GM15510 (cell line): ENCODE results near the gene GRIA2.

ENCODE experiments used
- POLR2A ChIP-seq: IDR thresholded peaks from 3 replicates; pipeline ENCODE4 v1.6.1; 2011; ENCODE audit warnings: borderline replicate concordance; ENCODE audit not compliant: insufficient read length; ENCODE audit errors: extremely low read depth

GRIA2 gene

GRCh38 chr4:157220371-157220881 lies at the start of gene GRIA2:
TSS of gene GRIA2 (plus strand) at chr4:157220728. CDS start at chr4:157221043, 315 bp downstream.
- no peak for TF ChIP-seq POLR2A

GRCh38 chr4:157172011-157172410 lies 48.5 kb upstream of the GRIA2 start:
- no peak for TF ChIP-seq POLR2A

- no peak for TF ChIP-seq POLR2A
These were observed 36.2 kb upstream of the GRIA2 start for GRCh38 chr4:157184300-157184699.

- no peak for TF ChIP-seq POLR2A
These were observed 35.2 kb upstream of the GRIA2 start for GRCh38 chr4:157185363-157185762.

- TF ChIP-seq POLR2A: no peak
These were observed 25.2 kb upstream of the GRIA2 start for GRCh38 chr4:157195374-157195773.

GRCh38 chr4:157196046-157196445 lies 24.5 kb upstream of the GRIA2 start:
- TF ChIP-seq POLR2A: no peak

- no peak for TF ChIP-seq POLR2A
These were observed 15.8 kb upstream of the GRIA2 start for GRCh38 chr4:157204634-157205244.

- no peak for TF ChIP-seq POLR2A
These were observed 2.8 kb upstream of the GRIA2 start for GRCh38 chr4:157217708-157218107.

- no peak for TF ChIP-seq POLR2A
These were observed 687 bp upstream of the GRIA2 start for GRCh38 chr4:157219711-157220370.

- TF ChIP-seq POLR2A: no peak
These were observed 932 bp downstream of the GRIA2 start for GRCh38 chr4:157221426-157221894.

GRCh38 chr4:157221895-157222770 lies 1.6 kb downstream of the GRIA2 start:
- TF ChIP-seq POLR2A: no peak

- TF ChIP-seq POLR2A: no peak
These were observed 2.2 kb downstream of the GRIA2 start for GRCh38 chr4:157222771-157223160.

- TF ChIP-seq POLR2A: no peak
These were observed 2.9 kb downstream of the GRIA2 start for GRCh38 chr4:157223456-157223855.

GRCh38 chr4:157225096-157225495 lies 4.6 kb downstream of the GRIA2 start:
- no peak for TF ChIP-seq POLR2A

- TF ChIP-seq POLR2A: no peak
These were observed 5.5 kb downstream of the GRIA2 start for GRCh38 chr4:157226035-157226434.

GRCh38 chr4:157226601-157227000 lies 6.1 kb downstream of the GRIA2 start:
- TF ChIP-seq POLR2A: no peak

GRCh38 chr4:157231525-157231924 lies 11.0 kb downstream of the GRIA2 start:
- no peak for TF ChIP-seq POLR2A
